BE2C (cell line): ENCODE data around the gene NATD1.

ENCODE experiments used
- DNase-seq: peaks from one replicate; pipeline ENCODE4 v3.0.0-alpha.2; 2020
- H3K27me3 ChIP-seq: fragments of 250-450 bp; sonication (Bioruptor Pico); 2 replicates; pipeline ENCODE4 v1.5.1; 2020; ENCODE audit warnings: mild to moderate bottlenecking
- H3K36me3 ChIP-seq: fragments of 250-450 bp; sonication (Bioruptor Pico); 2 replicates; pipeline ENCODE4 v1.5.1; 2020; ENCODE audit warnings: mild to moderate bottlenecking
- H3K4me1 ChIP-seq: fragments of 250-450 bp; sonication (Bioruptor Pico); 2 replicates; pipeline ENCODE4 v1.5.1; 2020
- H3K4me3 ChIP-seq: 2 replicates; pipeline ENCODE4 v1.5.1; 2011; ENCODE audit warnings: low read depth, low read length
- H3K9me3 ChIP-seq: fragments of 250-450 bp; sonication (Bioruptor Pico); 2 replicates; pipeline ENCODE4 v1.5.1; 2020
- TF ChIP-seq, protein P1 (sequence below): IDR thresholded peaks from 2 replicates; pipeline ENCODE4 v1.5.1; 2012; ENCODE audit warnings: mild to moderate bottlenecking, low read depth, low read length

The NATD1 gene

DNA sequence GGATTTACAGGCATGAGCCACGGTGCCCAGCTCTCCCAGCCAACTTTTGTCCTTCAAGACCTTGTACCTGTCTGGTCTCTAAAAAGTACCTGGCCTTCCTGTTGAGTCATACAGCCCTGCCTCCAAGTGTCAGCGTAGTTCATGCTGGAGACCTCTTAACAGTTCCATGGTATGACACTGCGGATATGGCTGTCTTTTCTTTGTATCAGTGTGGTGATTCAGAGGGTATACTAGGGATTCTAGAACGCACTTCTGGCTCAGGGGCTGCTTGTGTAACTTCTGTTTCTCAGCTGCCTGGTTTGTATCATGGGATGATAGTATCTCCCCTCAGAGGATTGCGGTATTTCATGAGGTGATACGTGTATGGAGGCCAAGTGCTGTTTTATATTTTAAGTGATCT is 37.3 kb downstream of the NATD1 start:
- Histone ChIP-seq H3K4me3 (no peak overlapping the region), H3K27me3 (no peaks in the 10 kb centered on the region), H3K9me3 (no peaks in the 10 kb centered on the region), H3K4me1 (no peaks in the 10 kb centered on the region), H3K36me3 (peaks cover 2% of the 10 kb centered on the region)
- TF ChIP-seq, protein P1, sequence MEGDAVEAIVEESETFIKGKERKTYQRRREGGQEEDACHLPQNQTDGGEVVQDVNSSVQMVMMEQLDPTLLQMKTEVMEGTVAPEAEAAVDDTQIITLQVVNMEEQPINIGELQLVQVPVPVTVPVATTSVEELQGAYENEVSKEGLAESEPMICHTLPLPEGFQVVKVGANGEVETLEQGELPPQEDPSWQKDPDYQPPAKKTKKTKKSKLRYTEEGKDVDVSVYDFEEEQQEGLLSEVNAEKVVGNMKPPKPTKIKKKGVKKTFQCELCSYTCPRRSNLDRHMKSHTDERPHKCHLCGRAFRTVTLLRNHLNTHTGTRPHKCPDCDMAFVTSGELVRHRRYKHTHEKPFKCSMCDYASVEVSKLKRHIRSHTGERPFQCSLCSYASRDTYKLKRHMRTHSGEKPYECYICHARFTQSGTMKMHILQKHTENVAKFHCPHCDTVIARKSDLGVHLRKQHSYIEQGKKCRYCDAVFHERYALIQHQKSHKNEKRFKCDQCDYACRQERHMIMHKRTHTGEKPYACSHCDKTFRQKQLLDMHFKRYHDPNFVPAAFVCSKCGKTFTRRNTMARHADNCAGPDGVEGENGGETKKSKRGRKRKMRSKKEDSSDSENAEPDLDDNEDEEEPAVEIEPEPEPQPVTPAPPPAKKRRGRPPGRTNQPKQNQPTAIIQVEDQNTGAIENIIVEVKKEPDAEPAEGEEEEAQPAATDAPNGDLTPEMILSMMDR, result no peak
- no peak for DNase-seq

DNA sequence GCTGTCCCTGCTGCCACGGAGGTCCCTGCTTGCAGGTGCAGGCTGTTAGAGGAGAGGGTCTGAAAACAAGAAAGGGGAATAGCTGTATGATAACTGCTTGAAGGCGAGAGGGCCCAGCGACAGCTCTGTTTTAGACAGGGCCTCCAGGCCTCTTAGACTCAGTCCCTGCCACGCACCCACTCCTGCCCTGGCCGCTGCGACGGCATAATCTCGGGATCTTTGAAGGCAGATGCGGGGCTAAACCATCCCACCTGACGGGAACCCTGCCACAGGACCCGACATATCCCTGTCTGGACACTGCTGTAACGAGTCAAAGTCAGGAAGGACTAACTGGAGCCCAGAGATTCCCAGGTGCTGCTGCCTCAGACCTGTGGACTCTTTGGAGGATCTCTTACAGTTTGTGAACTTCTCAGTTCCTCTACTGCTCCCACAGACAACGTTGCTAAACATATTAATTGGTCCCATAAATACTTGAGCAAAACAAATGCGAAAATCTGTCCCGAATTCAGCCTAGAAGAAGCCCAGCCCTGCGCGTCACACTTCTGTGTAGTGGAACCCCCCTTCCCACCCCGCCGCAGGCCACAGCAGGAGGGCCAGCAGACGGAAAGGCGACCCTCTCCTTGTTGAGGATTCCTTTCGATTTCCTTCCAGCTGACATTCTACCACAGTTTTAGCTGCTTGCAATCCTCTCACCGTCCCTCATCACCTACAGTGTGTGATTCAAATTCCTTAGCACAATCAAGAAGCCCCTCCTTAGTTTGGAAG is 38.3 kb downstream of the NATD1 start:
- H3K4me3 ChIP-seq, result peak overlapping the region; percentile 84
- no peak for DNase-seq
- TF ChIP-seq, protein P1, result no peak
- H3K27me3 ChIP-seq, result no peaks in the 10 kb centered on the region
- peaks cover 5% of the 10 kb centered on the region for H3K36me3 ChIP-seq
- no peaks in the 10 kb centered on the region for H3K9me3 ChIP-seq
- H3K4me1 ChIP-seq, result no peaks in the 10 kb centered on the region

DNA sequence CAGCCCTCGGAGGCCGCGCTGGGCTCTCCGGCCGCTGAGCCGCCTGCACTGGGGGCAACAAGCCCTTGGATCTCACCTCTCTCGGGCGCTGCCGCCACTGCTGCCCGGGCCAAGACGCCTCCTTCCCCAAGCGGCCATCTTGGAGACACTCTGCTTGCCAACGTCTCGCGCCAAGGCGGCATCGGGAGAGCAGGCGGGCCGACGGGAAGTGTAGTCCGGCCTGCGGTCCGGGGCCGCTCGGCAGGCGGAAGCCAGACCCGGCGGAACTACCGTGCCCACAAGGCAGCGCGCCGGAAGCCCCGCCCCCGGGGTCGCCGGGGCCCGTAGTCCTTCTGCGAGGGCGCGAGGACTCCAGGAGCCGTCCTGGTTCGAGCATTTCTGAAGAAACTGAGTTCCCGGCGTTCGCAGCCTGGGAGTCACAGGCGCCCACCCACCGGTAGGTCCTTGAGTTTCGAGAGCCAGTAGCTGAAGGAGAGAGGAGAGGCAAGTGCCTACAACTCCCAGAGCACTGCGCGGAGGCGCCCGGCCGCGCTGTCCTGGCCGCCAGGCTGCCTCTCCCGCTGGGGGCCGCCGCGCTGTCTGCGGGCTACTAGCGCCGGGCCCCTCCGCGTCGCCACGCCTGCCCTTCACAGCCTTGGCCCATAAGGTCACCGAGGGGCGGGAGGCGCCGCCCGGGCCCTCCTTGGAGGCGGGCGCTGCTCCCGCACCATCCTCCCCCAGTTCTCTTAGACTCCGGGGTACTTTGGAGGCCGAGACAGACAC is 39.0 kb downstream of the NATD1 start, which contains the start of gene TMEM11:
TMEM11 (minus strand) TSS at position 147 of the 762 bp plus-strand sequence; CDS start at position 138, 9 bp downstream.
- H3K27me3 ChIP-seq, result no peaks in the 10 kb centered on the region
- peak; percentile 92 for DNase-seq
- H3K9me3 ChIP-seq, result no peaks in the 10 kb centered on the region
- TF ChIP-seq, protein P1, result no peak
- peaks cover 10% of the 10 kb centered on the region for H3K36me3 ChIP-seq
- no peaks in the 10 kb centered on the region for H3K4me1 ChIP-seq
- H3K4me3 ChIP-seq, result peak within 1 kb of the TSS; percentile 84

DNA sequence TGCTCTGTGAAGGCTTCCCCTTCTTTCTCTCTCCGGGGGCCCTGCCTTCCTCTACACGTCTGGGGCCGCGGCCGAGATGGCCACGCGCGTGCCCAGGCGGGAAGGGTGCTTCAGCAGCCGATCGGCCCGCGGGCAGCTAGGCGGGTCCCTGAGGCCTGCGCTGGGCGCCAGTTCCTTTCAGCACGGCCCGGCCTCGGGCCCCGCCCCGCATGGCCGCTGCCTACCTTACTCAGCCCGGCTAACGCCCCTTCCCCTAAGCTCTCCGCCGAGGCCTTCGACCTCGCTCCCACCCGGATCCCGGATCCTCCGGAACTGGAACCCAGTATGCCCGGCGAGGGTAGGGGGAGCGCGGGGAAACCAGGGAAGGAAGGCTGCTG is 39.6 kb downstream of the NATD1 start:
- Histone ChIP-seq H3K27me3 (no peaks in the 10 kb centered on the region), H3K9me3 (no peaks in the 10 kb centered on the region), H3K4me1 (no peaks in the 10 kb centered on the region), H3K4me3 (peak overlapping the region; percentile 84), H3K36me3 (peaks cover 10% of the 10 kb centered on the region)
- peak; percentile 12 for DNase-seq
- TF ChIP-seq, protein P1, result no peak

DNA sequence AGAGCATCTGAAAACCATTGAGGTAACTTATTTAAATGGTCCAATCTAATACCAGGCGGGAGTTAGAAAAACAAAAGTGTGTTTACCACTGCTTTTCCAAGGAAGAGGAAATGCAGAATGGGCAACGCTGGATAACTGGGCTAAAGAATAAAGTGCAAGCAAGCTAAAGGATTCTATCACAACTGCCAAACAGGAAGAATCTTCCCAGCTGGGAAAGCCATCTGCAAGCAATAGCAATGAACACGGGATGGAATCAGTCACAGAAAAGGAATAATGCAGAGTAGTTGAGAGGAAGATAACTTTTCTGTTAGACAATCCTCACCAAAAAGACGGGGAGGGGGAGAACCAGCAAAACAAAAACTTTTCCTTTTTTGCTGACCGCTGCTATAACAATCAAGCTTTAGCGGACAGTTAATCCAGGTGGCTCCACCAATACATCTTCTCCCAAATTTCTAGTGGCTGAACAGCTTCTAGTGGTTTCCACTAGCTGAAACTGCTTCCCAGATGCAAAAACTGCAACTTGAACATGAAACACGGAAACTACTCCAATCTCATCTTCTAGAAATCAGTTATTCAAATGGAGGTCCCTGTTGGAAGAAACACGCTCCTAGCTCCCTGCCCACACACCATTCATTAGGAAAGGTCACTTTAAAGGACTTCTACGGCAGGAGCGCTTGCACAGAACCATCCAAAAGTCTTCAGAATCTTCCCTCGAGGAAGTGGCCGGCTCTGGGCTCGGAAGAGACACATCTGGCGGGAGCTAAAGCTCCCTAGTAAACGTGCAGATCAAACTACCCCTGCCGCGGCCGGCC is 40.2 kb downstream of the NATD1 start:
- H3K4me3 ChIP-seq, result peak overlapping the region; percentile 84
- H3K36me3 ChIP-seq, result peaks cover 10% of the 10 kb centered on the region
- H3K9me3 ChIP-seq, result no peaks in the 10 kb centered on the region
- H3K27me3 ChIP-seq, result no peaks in the 10 kb centered on the region
- TF ChIP-seq, protein P1, result no peak
- H3K4me1 ChIP-seq, result no peaks in the 10 kb centered on the region
- no peak for DNase-seq
